SH-SY5Y (cell line): Measurements from ENCODE around the gene PARP15.

Source experiments
- GATA2 ChIP-seq: IDR thresholded peaks from 2 replicates; pipeline ENCODE4 v1.6.1; 2011; ENCODE audit warnings: mild to moderate bottlenecking, low read depth, low read length
- GATA3 ChIP-seq: IDR thresholded peaks from 2 replicates; pipeline ENCODE4 v1.6.1; 2011; ENCODE audit warnings: low read depth, mild to moderate bottlenecking, low read length, moderate library complexity

- no peak for TF ChIP-seq GATA2
- TF ChIP-seq GATA3 = no peak
Observed at GRCh38 chr3:122619040-122619439, 41.6 kb downstream of the PARP15 start.
